Activated gamma-delta T cell treated with anti-CD3 and anti-CD28 coated beads, Interleukin-2, amount 50 U/mL, for 16 hours (primary cell): Measurements from ENCODE around the gene TRPM5.

Experiments used
- DNase-seq: peaks from one replicate; pipeline ENCODE4 v3.0.0-alpha.2; 2020; ENCODE audit warnings: low read depth

The TRPM5 gene

DNA sequence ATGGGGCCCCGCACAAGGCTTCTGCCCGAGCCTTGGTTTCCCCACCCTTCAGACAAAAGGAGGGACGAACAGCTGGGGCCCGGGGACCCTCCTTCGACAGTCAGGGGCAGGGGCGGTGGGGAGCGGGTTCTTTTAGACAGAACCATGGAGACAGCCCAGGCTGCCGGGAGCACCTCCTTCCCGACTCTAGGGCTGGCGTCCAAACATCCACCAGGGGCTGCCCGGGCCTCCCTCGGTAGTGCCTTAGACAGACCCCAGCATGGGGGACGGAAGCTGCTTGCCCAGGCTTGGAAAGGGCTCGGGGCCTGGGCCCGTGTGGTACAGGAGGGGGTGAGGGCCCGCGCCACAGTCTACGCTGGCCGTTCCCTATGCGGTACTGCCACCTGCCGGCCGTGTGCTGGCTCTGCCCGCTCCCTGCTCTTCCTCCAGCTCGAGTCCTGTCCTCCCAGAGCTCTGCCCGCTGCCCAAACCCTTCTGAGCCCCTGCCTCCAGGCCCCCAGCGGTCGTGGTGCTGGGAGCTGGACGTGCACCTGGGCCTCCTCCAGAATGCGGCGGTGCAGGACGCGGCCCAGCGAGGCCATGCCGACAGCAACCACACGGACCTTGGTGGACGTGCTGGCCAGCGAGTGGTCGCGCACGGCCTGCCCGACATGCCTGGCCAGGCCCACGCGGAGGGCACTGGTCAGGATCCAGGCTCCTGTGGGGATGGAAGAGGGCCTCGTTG lies 23.6 kb downstream of the TRPM5 start:
- peak; percentile 43 for DNase-seq

DNA sequence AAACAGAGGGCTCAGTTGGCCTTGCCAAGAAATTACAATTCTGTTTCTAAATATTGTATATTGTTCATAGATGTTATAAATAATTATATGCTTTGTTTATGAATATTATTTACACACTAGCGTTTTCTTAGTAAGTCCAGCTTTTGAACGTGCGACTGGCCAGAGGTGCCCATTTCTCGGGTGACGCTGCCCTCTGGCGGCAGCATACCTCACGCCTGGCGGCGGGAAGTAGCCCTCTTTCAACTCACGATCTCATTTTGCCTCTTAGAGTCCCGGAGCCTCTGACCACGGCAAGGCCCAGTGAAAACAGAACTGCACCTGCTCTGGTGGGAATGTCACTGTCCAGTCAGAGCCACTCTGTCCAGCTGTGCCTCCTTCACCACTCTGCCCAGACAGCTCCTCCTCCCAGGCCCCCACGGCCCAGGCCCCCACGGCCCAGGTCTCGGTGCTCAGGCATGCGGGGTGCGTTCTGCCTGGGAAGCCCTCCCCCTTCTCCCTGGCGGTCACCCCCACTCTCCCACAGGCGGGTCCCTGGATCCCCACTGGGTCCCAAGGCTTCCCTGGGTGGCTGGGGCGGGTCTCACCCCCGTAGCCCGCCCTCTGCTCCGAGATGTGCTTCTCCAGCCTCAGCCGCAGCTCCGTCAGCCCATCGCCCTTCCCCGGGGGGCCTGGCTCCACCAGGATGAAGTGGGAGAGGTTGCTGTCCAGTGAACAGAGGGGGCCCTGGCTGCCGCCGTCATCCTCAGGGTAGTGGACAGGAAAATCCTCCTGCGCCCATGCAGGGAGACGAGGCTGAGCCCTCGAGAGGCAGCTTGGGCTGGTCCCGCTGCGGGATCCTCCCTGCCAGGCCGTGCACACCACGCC lies 24.4 kb downstream of the TRPM5 start:
- peak; percentile 45 for DNase-seq

GRCh38 chr11:2418693-2419360 lies 25.5 kb downstream of the TRPM5 start:
- DNase-seq: no peak

DNA sequence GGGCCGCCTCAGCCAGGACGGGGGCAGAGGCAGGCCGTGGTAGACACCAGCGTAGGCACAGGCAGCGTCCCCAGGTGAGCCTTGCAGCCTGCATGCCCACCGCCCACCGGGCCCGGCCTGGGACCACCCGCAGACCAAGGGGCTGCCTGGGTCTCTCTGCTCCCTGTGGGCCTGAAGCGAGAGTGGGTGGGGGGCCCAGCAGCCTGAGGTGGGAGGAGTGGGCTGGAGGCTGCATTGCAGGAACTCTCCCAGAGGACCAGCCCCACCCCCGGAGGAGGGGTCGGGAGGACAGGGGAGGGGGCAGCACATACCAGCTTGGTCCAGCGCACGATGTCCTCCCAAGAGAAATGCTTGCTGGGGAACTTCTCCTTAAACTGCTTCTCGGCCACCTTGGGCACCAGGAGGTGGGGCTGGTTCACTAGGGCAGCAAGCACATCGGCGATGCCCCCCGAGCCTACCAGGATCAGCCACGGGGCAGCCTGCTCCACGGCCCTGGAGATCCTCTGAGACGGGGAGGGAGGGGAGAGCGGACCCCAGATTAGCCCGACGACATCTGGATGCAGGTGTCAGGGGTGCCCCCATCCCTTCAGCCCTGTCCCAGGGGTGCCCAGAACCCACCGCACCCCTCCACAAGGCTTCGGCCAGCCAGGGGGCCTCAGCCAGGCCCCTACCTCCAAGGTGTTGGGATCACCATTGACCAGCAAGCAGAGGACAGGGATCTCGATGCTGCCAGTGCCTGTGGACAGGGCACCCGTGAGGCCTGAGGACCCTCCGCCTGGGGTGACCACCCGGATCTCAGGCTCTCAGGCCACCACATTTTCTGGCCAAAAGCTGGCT lies 26.2 kb downstream of the TRPM5 start:
- DNase-seq: no peak

DNA sequence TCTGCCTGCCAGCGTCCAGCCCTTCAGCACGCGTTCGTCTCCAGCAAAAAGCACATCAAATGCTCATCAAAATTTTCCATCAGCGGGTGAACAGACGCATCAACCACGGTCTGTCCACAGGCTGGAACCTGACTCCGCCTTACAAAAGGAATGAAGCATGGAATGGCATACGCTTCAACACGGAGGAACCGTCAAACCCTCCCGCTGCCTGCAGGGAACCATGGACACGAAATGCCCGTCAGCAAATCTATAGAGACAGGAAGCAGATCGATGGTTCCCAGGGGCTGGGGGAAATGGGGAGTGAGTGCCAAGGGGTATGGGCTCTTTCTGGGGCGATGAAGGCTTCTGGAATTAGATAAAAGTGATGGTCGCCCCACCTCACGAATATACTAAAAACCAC lies 27.5 kb downstream of the TRPM5 start:
- DNase-seq: no peak

GRCh38 chr11:2415601-2416380 lies 28.5 kb downstream of the TRPM5 start:
- DNase-seq: no peak

- DNase-seq: no peak
Measured at GRCh38 chr11:2415171-2415570, 29.1 kb downstream of the TRPM5 start.

DNA sequence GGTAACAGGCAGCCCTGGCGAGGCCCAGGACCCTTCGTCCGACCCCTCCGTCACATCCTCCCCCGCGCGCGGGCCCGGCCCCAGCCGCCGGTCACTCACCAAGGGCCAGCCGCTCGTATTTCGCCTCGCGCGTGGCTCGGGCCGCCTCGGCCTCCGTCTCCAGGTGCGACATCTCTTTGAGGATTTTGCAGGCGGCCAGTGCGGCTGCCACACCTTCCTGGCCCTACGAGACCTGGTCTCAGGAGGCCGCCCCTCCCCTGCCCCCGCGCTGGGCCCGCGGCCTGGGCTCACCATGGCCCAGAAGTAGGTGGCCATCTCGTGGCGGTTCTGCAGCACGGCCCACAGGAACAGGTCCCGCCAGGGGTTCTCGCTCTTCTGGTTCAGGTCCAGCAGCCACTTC lies 29.7 kb downstream of the TRPM5 start:
- no peak for DNase-seq

DNA sequence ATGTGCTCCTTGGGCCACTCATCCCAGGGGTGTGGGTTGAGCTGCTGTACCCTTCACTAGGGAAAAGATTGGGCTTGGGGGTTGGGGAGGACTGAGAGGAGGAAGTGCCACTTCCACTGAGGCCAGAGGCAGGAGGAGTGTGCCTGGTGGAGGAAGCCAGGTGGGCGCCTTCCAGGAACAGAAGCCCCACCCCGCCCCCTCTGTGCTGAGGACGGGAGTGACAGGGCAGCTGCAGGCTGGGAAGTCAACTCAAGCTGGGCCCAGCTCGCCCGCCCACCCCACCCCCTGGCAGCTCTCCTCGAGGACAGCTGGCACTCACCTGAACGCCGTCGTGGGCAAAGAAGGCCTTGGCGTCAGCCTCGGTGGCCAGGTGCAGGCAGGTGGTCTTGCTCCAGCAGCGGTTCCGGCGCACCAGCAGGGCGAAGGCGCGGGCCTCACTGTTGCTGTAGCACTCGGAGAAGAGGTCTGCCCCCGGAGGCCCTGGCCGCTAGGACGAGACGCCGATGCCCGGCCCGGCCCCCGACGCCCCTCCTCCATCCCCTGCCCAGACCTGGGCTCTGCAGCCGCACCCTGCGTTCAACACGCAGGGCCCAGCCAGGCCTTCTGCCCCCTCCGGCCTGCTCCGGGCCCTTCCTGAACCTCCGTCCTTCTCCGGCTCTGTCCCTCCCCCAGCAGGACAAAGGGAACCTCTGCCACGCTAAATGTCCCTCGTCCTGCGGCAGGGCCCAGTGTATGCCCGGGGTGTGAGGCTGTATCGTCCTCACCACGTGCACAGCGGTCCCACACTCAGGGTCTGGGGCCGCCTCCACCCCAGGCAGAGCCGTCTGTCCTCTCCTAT lies 30.4 kb downstream of the TRPM5 start:
- DNase-seq: no peak

GRCh38 chr11:2412323-2412722 lies 32.0 kb downstream of the TRPM5 start:
- DNase-seq: no peak

DNA sequence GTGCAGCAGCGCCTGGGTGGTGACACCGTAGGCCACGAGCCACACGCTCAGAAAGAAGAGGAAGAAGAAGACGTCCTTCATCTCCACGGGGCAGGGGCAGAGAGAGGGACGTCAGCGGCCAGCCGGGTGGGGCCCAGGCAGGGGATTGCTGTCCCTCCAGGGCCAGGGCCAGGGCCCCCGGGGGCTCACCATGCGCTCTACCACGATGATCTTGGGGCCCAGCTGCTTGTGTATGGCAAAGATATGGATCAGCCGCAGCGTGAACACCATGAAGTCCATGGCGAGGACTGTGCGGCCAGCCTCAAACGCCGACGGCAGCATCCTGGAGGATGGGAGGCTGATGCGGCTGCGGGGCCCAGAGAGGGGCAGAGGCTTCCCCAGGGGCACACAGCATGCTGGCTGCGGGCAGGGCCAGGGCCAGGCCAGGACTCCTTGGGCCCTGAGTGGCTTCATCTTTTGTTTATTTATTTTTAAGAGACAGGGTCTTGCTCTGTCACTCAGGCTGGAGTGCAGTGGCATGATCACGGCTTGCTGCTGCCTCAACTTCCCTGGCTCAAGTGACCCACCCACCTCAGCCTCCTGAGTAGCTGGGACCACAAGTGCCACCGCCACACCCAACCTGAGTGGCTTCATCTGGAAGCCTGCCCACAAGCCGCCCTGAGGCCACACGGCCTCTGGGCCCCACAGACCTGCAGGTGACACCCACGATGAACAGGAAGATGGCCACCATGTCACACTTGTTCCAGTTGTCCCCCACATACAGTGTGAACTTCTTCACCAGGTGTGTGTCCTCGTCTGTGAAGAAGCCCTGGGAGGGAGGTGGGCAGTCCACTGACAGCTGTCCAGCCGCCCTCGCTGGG lies 32.6 kb downstream of the TRPM5 start:
- DNase-seq: no peak

DNA sequence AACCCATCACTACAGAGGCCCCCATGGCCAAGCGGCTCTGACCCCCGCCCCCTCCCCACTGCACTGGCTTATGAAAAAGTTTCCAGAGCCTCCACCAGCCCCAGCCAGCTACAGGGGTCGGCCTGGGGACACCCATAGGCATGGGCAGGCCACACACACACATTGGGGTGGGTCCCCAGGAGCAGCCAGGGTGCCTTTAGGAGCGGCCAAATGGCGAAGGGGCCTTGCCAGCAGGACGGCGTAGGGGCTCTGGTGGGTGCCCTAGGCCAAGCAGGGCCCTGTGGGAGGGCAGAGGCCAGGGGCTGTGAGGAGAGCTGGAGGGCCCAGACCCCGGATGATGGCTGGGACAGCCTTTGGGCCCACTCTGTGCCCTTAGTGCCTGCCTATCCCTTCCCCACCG lies 33.7 kb downstream of the TRPM5 start:
- DNase-seq: no peak

DNA sequence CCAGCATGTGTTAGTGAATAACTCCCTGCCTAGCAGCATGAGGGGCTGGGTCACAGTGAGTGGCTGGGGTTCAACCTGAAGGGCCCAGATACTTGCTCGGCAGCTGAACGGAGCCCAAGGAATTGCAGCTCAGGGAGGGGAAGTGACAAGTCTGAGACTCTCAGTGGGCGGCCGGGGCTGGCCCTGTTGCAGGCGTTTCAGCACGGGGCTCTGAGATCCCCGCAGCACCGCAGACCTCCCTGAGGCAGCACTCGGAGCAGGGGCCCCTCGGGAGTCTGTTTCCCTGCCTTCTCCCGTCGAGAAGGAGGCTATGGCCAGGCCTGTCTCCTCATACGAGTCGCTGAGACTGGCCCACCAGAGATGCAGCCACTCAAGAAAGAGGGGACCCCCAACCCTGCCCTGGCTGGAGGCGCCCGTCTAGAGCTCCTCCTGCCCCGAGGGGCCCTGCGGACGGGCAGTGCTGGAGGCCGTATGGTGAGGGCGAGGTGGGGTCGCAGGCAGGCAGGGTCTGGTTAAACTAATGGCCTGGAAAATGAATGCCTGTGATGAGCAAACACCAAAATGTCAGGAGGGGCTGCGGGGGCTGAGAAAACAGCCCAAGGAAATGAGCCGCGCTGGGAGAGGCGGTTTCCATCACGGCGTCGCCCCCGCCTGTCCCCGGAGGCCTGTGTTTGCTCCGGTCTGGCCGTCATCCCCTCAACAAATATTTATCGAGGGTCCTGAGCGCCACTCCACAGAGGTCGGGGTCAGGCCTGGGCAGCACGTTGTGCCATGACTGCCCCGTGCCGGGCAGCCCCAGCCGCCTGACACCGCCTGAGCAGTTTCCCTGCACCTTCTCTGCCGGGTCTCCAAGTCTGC lies 34.5 kb downstream of the TRPM5 start:
- no peak for DNase-seq

GRCh38 chr11:2409126-2409525 lies 35.2 kb downstream of the TRPM5 start:
- DNase-seq: no peak

DNA sequence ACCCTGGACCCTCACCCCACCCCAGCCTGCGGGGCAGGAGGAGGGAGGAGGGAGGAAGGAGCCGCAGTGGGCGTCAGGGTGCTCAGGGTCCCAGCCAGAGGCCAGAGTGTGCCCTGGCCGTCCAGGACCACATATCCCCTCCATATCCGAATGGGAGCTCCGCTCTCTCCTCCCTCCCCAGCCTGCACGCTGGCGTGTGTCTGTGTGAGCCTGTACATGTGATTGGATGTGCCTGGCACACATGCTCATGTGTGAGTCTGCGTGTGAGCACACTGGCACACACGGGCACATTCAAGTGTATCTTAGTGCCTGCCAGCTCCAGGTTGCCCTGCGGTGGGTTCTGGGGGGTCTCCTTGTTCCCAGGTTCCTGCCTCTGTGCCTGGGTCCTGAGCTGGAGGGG lies 35.6 kb downstream of the TRPM5 start:
- no peak for DNase-seq

- no peak for DNase-seq
Measured at GRCh38 chr11:2406878-2407410, 37.4 kb downstream of the TRPM5 start.

DNA sequence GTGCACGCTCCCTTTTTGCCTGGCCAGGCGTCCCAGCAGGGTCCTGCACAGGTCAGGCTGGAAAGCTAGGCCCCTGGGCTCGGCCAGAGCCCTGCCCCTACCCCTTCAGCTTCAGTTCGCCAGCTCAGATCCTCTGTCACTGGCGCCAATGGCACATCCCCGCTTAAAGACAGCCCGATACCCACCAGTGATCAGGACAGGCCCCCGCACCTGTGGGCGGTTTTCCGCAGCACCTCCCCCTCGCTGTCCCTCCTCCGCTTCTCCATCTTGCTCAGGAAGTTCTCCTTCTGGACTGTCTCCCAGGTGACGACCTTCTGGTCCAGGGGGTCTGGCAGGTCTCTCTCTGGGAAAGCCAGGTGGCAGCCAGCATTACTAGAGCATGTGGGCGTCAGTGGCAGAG lies 37.9 kb downstream of the TRPM5 start:
- DNase-seq: no peak

DNA sequence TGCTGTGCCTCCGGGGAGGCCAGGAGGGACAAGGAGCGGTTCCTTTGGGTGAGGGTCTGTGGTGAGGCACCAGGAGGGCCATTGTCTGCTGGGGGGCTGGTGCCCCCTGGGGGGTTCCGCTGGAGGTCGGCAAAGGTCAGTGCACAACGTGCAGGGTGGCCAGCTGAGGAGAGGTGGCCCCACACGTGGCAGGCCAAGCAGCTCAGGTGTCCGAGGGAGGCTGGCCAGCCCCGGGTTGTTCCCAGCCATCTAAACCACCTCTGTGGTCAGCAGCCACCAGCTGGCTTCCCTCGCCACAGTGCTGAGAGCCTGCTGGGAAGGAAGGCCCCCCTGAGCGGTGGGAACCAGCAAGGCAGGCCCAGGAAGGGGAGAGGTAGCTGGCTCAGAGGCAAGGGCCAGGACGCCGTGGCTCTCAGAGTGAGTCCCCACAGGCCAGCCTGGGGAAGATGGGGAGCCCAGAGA lies 39.5 kb downstream of the TRPM5 start:
- no peak for DNase-seq
